H7 (cell line): ENCODE data around the gene STPG2. TPM values are rescaled to one million over a fixed set of nuclear protein-coding genes. Genes with fewer than 3 reads are reported as not detected.

ENCODE experiments used
- DNase-seq: peaks from one replicate; pipeline ENCODE4 v3.0.0; 2012
- H3K27me3 ChIP-seq: 2 replicates; pipeline ENCODE4 v1.6.0; 2011; ENCODE audit warnings: mild to moderate bottlenecking, low read length; ENCODE audit not compliant: control insufficient read depth, insufficient read depth
- H3K36me3 ChIP-seq: replicated peaks from 2 replicates; pipeline ENCODE4 v1.5.1; 2011; ENCODE audit warnings: low read length; ENCODE audit not compliant: control insufficient read depth, insufficient read depth
- H3K4me3 ChIP-seq: 2 replicates; pipeline ENCODE4 v1.5.1; 2011; ENCODE audit warnings: low read depth, mild to moderate bottlenecking, control low read depth, low read length, moderate library complexity; ENCODE audit not compliant: insufficient read depth
- total RNA-seq: library from RNA; depleted of rRNA; stranded (reverse); fragments of >200 nt; shearing (Covaris generic); gene quantifications from 2 replicates; pipeline ENCODE4 v1.2.3, GENCODE V29; 2014

STPG2 gene
- total RNA-seq, 1 experiment from 2014 or later = 0.03 TPM

- no peaks in the 10 kb centered on the region for H3K27me3 ChIP-seq
- DNase-seq = no peak
- no peaks in the 10 kb centered on the region for H3K36me3 ChIP-seq
- no peak overlapping the region for H3K4me3 ChIP-seq
These were observed 381.7 kb downstream of the STPG2 start for GRCh38 chr4:97761445-97762114.

DNA sequence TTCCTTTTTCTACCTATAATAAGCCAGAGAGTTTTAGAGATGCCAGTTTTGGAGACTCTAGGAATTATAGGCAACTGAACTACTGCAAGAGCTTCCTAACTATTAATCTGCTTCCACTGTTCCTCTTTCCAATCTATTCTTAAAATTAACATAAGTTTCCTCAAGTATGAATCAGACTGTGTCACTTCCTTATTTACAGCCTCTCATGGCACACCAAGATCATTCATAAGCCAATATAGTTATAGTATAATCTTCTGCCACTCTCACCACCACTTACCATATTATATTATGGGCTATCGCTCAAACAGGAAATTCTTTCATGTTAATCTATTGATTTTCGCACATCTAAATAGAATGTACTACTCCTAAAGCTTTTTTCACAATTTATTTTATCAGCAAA lies 383.5 kb downstream of the STPG2 start:
- no peak for DNase-seq
- H3K36me3 ChIP-seq = no peaks in the 10 kb centered on the region
- H3K4me3 ChIP-seq = no peak overlapping the region
- H3K27me3 ChIP-seq = no peaks in the 10 kb centered on the region

DNA sequence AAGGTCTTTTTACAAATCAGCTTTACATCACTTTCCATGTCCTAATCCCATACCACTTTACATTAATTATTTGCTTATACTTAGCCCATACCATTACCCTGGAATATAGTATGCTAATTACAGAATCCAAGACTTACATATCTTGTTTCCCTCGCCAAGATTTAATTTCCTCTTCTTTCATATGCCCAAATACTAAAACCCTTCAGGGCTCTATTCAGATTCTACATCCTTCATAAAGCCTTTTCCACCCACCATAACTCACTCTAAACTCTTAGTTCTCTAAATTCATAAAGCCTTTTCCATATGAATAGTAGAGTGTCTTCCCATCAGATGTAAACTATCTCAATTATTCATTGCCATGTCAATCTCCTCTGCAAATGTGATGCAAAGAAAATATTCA lies 390.7 kb downstream of the STPG2 start:
- Histone ChIP-seq H3K27me3 (no peaks in the 10 kb centered on the region), H3K36me3 (no peaks in the 10 kb centered on the region), H3K4me3 (no peak overlapping the region)
- DNase-seq = no peak

DNA sequence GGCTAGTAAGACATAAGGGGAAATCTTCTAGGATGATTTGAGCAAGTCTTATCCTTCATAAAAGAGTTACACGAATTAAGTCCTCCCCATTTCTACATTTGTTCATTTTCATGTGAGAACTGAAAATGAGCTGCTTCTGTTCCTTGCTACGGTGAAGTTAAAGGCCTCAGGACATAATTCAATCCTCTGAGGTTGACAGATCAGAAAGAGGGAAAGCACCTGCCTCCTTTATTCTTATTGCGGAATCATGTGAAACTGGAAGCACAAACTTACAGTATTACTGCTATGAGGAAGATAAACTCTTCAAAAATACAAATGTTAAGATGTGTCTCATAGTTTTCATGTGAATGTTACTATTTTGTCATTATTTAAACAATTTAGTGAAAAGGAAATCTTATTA lies 395.3 kb downstream of the STPG2 start:
- H3K4me3 ChIP-seq = no peak overlapping the region
- H3K36me3 ChIP-seq = no peaks in the 10 kb centered on the region
- no peaks in the 10 kb centered on the region for H3K27me3 ChIP-seq
- DNase-seq = no peak

DNA sequence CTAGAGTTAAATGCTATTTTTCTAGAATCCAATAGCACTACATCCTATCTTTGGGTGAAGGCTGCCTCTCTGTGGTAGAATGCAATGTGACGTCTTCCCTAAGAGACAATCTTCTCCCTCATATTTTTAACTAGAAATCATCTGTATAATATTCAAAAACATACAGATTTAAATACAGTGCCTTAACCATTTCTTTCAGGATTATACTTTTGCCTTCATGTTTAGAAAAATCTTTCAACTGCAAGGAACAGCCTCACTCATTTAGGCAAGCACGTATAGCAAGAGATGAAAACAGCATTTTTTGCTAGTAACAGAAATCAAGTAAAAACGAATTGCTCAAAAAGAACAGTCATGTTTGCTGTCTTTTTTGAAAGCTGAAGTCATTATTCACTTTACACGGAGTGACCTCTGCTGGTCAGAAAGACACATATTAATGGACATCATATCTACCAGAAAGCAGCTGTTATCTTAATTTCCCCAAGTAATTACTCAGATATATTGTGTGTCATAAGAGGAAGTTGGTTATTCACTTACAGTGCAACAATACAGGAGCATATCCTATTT lies 422.3 kb downstream of the STPG2 start:
- no peak for DNase-seq
- H3K36me3 ChIP-seq = no peaks in the 10 kb centered on the region
- H3K27me3 ChIP-seq = no peaks in the 10 kb centered on the region
- H3K4me3 ChIP-seq = no peak overlapping the region

- no peaks in the 10 kb centered on the region for H3K36me3 ChIP-seq
- DNase-seq = no peak
- no peak overlapping the region for H3K4me3 ChIP-seq
- no peaks in the 10 kb centered on the region for H3K27me3 ChIP-seq
These were observed 452.1 kb downstream of the STPG2 start for GRCh38 chr4:97691111-97691605.

- H3K27me3 ChIP-seq = no peaks in the 10 kb centered on the region
- H3K4me3 ChIP-seq = no peak overlapping the region
- no peaks in the 10 kb centered on the region for H3K36me3 ChIP-seq
- no peak for DNase-seq
These were observed 472.5 kb downstream of the STPG2 start for GRCh38 chr4:97670703-97671269.

DNA sequence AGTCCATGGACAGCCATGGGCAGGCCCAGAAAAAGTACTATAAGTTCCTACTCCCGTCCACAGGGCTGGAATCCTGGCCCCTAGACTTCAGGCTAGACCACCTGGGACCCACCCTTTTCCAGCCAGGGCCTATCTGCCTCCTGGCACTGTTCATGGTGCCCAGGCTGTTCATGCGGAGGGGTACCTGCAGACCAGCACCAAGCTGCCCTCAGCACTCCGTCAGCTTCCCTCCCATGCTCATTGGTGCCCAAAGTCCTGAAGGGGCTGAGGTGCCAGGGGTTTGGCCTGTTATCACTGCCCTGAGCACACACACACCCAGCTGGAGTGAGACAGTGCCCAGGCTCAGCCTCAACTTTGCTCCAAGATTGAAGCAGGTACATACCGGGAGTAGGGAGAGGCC lies 477.7 kb downstream of the STPG2 start:
- no peak overlapping the region for H3K4me3 ChIP-seq
- DNase-seq = no peak
- no peaks in the 10 kb centered on the region for H3K27me3 ChIP-seq
- no peaks in the 10 kb centered on the region for H3K36me3 ChIP-seq

DNA sequence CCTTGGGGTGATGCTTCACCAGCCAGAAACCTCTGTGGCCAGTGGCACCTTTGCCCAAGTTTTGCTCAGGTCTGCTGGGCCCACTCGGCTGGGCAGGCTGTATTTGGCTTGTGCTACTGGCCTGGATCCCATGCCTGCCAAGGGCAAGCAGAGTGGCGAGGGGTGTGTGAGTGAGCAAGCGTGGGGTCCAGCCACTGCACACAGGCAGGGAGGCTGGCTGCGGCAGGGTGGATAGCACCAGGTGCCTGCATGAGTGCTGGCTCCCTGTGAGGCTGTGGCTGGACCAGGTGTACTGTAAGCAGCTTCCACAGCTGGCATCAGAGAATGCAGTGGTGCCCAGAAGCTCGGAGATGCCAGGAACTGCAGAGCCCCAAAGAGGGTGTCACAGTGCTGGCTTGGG lies 478.5 kb downstream of the STPG2 start:
- no peaks in the 10 kb centered on the region for H3K27me3 ChIP-seq
- H3K36me3 ChIP-seq = no peaks in the 10 kb centered on the region
- H3K4me3 ChIP-seq = no peak overlapping the region
- DNase-seq = no peak

- Histone ChIP-seq H3K27me3 (no peaks in the 10 kb centered on the region), H3K4me3 (no peak overlapping the region), H3K36me3 (no peaks in the 10 kb centered on the region)
- no peak for DNase-seq
These were observed 481.1 kb downstream of the STPG2 start for GRCh38 chr4:97662133-97662532.

DNA sequence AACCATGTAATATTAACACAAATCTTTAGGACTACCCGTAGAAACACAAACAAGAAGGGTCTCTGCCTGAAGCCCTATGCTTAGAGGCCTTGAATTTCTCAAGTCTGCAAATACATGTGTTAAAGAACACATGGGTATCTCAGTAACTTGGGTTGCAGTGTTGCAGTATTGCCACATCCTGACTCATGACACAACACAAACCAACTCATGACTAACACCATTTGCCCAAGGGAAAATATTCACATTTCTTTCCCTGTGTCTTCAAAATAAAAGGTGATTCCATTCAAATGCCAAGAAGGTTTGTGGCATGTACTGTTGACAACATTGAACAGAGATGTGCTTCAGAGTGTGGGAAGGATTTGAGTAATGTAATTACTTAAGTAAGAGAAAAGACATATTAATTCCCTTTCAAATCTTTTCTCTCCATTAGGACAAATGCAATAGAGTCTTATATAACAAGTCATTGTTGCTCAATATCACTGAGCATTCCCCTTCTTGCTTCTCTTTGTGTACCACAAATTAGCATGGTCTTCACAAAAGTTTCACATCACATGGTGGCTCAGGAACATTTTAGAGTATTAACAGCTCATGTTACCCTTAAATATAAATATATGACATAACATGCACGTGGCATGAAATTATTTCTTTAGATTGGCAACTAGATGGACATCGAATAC lies 487.1 kb downstream of the STPG2 start:
- no peak overlapping the region for H3K4me3 ChIP-seq
- DNase-seq = no peak
- no peaks in the 10 kb centered on the region for H3K27me3 ChIP-seq
- H3K36me3 ChIP-seq = no peaks in the 10 kb centered on the region

GRCh38 chr4:97653701-97654100 lies 489.6 kb downstream of the STPG2 start:
- no peak for DNase-seq
- no peak overlapping the region for H3K4me3 ChIP-seq
- no peaks in the 10 kb centered on the region for H3K36me3 ChIP-seq
- H3K27me3 ChIP-seq = no peaks in the 10 kb centered on the region

- DNase-seq = no peak
- Histone ChIP-seq H3K4me3 (no peak overlapping the region), H3K36me3 (no peaks in the 10 kb centered on the region)
These were observed 496.3 kb downstream of the STPG2 start for GRCh38 chr4:97646997-97647396.

DNA sequence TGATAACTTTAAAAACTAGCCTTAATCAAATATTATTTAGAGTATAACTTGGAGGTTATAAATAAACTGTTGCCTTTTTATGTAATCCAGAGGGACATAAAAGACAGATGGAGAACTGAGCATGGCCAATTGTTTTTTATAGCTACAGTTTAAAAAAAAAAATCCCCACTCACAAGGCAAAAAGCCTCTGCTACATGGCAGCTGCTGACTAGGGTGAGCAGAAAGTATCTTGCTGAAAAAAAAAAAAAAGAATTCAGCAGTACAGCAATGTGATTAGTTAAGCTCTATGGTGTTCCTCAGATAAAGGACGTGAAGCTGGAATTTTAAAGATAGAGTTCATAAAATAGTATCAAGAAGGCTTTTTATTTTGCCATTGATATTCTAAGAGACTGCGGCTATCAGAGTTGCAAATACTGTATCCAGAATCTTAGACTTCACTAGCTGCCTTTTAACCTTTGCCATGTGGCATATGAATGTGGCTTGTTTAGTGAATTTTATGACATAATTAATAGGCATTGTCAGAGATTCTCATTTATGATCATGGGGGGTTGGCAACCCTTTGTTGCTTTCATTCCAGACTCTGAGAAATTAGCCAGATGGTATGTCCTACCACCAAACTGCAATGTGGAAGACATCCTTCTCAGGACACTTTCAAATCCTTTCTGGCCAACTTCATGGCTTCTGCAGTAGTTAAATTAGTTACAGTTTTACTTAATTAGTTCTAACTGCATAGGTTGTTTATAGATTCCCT lies 498.0 kb downstream of the STPG2 start:
- Histone ChIP-seq H3K4me3 (no peak overlapping the region), H3K36me3 (no peaks in the 10 kb centered on the region), H3K27me3 (no peaks in the 10 kb centered on the region; the same call in 1 of the 2 replicates)
- DNase-seq = no peak

More at GRCh38 chr4:97646997-97647396, 496.3 kb downstream of the STPG2 start:
- no peaks in the 10 kb centered on the region; the same call in 1 of the 2 replicates for H3K27me3 ChIP-seq
